Fibroblast of skin of left biceps (primary cell): ENCODE data around the gene SARDH.

Experiments
- DNase-seq, 2 experiments: peaks; one replicate each; pipeline ENCODE4 v3.0.0-alpha.2; 2013; ENCODE audit warnings: low read depth in 2 of 2

SARDH gene

GRCh38 chr9:133647148-133647547 is 91.0 kb downstream of the SARDH start:
- no peak for DNase-seq

DNA sequence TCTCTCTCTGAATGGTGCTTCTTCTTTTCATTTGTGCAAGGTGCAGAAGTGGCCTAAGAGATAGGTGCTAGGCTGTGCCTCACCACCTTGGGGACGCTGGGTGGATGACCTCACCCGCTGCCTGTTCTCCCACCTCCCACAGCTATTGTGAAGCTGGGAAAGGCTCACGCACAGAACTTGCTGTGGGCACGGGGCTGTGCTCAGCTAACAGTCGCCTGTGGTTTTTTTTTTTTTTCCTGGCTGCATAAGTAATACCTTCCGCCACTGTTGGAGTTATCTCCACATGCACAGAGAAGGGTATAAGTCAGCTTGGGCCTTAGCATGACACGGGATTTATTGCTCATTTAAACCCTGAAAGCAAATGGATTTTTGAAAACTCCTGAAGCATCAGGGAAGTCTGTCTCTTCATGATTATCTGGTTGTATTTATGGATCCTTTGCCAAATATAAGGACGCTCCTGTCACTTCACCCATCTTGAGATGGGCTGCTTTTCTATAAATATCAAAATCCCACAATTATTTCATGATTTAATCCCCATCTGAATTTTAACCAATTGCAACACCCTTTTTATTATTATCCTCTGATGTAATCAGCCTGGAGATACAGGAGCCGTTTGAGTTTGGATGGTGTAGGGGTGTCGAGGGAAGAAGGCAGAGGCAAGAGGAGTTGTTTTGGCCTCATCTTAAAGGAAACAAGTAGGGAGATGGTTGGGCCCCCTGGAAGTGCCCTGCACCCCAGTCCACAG is 93.0 kb downstream of the SARDH start:
- no peak for DNase-seq

- no peak for DNase-seq
These were observed 94.0 kb downstream of the SARDH start for GRCh38 chr9:133643978-133644760.

DNA sequence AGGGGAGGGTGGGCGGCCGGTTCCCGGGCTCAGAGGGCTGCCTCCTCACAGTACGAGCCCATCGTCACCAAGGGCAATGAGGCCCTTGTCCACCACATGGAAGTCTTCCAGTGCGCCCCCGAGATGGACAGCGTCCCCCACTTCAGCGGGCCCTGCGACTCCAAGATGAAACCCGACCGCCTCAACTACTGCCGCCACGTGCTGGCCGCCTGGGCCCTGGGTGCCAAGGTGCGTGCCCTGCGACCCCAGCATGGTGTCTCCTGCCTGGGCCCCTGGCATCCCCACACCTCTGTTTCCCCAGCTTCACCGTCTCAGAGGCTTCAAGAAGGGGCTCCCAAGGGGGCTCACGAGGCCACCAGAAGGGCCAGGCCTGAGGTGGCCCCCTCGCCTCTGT is 94.8 kb downstream of the SARDH start:
- no peak for DNase-seq

- DNase-seq, result no peak
These were observed 95.3 kb downstream of the SARDH start for GRCh38 chr9:133642708-133643361.

DNA sequence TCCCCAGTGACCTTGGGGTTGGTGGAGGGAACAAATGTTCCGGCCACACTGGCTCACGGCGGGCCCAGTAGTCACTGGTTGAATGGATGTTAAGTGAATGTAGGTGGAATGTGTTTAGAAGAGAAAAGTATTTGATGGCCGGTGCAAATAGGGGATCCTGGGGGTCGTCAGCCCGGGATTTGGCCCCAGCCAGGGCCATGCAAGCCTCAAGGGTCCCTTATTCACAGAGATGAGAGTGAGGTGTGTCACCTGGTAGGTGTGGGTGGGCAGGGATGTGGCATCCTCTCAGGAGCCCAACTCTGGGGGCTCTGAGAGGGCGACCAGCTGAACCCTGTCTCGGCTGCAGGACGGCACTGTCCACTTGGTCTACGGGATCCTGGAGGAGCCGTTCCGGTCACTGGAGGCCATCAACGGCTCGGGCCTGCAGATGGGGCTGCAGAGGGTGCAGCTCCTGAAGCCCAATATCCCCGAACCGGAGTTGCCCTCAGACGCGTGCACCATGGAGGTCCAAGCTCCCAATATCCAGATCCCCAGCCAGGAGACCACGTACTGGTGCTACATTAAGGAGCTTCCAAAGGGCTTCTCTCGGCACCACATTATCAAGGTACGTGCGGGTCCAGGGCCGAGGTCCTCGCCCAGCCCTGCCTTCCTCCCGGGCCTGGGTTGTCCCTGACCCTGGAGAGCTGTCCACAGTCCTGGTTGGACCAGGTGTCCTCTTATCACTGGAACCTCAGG is 96.1 kb downstream of the SARDH start:
- no peak for DNase-seq

DNA sequence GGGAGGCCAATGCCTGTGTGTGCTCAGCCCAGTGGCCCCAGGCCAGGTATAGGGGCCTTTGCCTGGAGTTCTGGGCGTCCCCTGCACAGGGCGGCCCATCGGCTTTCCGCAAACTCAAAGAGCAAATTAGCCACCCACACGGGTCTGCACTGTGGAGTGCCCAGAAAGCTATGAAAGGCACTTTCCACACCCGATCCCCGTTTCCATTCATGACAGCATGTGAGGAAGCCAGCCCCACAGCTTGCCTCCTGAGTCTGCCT is 96.8 kb downstream of the SARDH start:
- no peak for DNase-seq

DNA sequence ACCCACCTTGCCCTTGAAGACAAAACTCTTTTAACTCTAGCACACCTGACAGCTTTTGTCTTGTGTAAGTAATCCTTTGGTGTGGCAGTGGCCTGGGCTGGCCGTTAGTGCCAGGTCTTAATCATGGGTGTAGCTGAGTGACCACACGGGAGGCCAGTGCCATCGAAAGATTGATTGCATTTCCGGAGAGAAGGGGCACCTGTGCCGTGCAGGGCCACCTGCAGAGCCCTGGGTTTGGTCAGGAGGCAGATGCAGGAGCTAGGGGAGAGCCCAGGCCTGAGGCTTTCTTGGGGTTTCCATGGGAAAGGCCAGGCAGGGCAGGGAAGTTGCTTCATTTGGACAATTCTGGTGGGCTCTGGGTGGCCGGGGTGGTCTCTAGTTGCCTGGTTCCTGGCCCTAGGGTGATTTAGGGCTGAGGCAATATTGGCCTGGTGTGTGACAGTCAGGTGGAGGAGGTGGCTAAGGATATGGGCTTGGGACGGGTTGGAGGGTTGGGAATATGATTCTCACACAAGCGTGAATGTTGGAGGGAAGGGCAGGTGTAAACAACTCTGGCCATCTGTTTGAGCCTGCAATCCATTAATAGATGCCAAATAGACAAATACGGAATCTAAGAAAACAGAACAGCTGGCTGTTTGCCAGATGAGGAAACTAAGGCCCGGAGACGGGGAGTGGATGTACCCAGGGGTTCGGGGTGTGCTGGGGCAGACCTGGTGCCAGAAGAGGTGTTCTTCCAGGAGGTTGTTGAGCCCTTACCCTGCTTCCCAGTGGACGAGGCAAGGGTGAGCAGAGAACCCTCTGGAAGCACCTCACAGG is 97.4 kb downstream of the SARDH start:
- DNase-seq, result no peak

GRCh38 chr9:133640160-133640559 is 98.0 kb downstream of the SARDH start:
- DNase-seq, result no peak

DNA sequence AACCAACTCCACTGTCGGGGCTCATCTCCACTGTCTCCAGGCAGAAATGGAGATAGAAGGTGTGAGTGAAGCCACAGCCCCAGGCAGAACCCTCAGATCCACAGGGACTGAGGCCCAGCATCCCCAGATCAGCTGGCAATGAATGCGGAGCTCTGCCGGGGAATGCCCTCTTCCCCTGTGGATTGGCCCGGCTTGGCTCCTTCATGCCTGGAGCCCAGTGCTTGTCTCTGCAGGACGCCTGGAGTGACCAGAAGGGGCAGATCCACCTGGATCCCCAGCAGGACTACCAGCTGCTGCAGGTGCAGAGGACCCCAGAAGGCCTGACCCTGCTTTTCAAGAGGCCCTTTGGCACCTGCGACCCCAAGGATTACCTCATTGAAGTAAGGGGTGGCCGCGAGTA is 98.5 kb downstream of the SARDH start:
- DNase-seq, result no peak

GRCh38 chr9:133638711-133639110 is 99.4 kb downstream of the SARDH start:
- no peak for DNase-seq

DNA sequence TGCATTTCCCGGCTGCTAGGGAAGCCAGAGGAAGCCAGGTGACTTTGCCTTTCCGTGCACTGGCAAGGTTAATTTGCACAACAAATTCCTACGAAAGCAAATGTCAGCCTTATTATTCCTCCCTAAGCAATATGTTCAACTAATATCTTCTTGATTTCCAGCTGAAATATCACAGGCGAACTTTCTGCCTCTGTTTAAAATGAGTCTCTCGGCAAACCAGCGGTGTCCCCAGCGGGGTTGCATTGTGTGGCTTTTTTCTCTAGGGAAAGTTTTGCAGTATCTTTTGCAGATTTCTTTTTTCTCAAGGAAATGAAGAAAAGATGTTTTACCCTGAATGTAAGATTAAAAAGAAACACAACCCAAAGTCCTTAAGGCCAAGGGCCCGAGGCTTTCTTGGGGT is 100.1 kb downstream of the SARDH start:
- no peak for DNase-seq

DNA sequence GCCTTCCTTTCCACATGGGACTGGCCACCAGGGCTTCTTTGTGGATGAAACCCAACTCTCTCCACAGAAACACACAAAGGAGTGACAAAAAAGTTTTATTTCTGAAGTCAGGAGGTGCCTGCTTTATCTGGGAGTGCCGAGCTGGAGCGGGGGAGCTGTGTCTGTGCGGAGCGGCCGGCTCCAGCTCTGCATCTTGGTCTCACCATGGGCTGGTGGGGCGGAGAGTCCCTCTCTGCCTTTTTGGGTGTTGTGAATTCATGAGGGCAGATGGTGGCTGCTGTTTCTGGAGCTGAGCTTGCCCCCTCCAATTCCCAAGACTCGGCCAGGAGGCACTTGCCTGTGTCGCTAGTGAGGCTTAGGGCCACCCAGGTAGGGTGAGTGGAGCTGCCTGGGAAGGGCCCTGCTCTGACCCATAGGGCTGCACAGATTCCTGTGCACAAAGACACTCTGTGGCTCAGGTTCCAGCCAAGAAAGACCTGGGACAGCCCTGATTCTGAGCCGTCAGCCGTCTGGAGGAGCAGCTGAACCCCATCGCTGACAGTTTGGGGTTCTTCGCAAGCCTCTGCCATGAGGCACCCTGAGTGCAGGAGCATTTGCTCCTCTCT is 100.6 kb downstream of the SARDH start:
- DNase-seq, result no peak

- DNase-seq, result no peak
These were observed 101.2 kb downstream of the SARDH start for GRCh38 chr9:133636902-133637301.

- no peak for DNase-seq
These were observed 102.3 kb downstream of the SARDH start, which contains the start of gene DBH for GRCh38 chr9:133635533-133636531. TSS of gene DBH (plus strand) at chr9:133636363. CDS start at chr9:133636372, 9 bp downstream.

DNA sequence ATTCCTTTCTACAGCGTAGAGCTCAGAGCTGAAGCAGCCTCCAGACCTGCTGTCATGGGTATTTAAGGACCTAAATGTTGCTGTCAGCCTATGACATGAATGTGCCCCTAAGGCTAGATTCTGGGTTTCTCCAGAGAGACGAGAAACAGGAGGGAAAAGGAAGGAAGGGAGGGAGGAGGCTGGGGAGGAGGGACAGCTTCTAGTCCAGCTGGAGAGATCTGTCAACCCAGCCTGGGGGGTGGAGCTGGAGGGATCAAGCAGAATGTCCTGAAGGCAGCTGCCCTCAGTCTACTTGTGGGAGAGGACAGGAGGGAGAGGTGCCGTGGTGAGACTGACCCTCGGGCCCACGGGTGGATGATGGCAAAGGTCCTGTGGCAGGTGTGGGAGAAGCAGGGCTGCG is 103.1 kb downstream of the SARDH start:
- no peak for DNase-seq

- DNase-seq, result no peak
These were observed 104.0 kb downstream of the SARDH start for GRCh38 chr9:133634081-133634691.

GRCh38 chr9:133633681-133634080 is 104.5 kb downstream of the SARDH start:
- DNase-seq, result no peak
